HG02642 (cell line): Measurements from ENCODE around the gene ADAM33.

Experiments
- ATAC-seq: cut with Tn5 transposase; IDR thresholded peaks from one replicate; pipeline ENCODE4 v1.9.1; 2021; ENCODE audit warnings: mild to moderate bottlenecking; ENCODE audit not compliant: unreplicated experiment, poor library complexity

The ADAM33 gene

GRCh38 chr20:3651204-3651962, 30.4 kb downstream of the ADAM33 start:
- ATAC-seq: no peak

DNA sequence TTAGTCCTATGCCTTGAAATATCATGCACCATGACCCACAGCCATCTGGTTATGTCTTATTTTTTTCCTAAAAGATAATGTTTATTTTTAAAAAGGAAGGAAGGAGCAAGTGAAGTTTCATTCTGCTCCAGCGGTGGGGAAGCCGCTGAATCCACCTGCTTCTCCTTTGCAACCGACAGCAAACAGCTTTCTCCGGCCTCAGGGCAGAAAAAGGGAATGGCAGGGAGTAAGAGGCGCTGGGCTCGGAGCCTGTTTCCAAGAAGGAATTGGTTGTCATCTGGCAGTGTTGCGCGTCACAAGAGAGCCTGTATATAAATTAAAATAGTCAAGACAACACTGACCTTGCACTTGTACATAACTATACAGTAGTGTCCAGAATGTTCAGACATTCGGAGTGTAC, 32.9 kb downstream of the ADAM33 start:
- ATAC-seq: no peak

GRCh38 chr20:3647473-3647872, 34.3 kb downstream of the ADAM33 start:
- no peak for ATAC-seq

- ATAC-seq: no peak
Observed at GRCh38 chr20:3646651-3647050, 35.2 kb downstream of the ADAM33 start.

GRCh38 chr20:3646067-3646440, 35.8 kb downstream of the ADAM33 start:
- ATAC-seq: no peak

DNA sequence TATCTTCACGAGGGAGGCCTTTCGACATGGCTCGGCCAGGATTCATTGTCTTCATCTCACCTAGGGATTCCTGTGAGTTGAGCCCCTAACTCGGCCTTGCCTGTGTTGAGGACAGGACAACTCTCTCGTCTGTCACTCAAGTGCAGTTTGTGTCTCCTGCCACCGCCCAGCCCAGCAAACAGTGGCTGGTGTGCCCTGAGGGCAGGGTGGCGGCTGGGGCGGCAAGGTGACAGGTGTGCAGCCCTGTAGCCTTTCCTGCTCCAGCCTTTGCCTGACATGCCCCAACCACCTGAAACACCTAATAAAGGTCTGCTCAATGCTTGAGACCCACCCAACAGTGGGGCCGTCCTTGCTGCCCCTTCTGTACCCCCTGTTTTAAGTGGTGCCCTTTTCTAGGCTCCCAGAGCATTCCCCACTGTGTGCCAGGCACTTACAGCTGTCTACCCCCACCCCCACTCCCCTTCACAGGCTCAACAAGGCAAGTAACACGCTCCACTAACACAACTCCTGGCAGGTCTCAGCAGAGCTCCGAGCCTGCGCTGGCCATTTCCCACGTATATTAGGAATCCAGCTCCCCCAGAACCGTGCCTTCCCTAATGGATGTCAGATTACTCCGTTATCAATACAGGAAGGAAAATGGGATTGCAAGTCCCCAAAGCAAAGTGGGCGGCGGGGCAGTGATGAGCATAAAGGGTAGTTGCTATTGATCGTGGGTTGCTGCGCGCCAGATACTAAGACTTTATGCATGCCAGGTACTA, 36.3 kb downstream of the ADAM33 start:
- no peak for ATAC-seq

- no peak for ATAC-seq
Observed at GRCh38 chr20:3640259-3640658, 41.6 kb downstream of the ADAM33 start.

GRCh38 chr20:3635346-3635745, 46.5 kb downstream of the ADAM33 start:
- ATAC-seq: no peak

DNA sequence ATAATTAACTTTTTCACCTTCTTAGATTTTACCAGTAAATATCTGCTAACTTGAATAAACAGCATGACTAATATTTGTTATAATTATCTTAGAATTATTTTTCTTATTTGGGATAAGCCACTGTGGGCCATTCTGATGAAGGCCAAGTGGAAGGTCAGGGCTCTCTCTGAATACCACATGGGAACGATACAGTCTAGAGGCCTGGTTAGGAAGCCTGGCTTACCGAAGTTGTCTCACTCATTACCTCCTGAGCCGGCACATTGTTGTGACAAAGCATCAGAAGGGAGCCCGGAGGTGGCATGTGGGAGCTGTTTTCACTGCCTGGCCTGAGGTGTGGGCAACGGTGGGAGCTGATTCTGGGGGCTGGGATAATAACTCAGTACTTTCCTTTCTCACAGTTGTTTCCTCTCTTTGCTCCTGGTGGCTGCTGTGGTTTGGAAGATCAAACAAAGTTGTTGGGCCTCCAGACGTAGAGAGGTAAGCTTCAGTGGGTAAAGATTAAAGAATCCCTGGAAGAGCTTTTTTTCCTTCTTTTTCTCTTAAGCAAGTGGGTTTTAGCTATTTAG, 47.8 kb downstream of the ADAM33 start:
- ATAC-seq: no peak

GRCh38 chr20:3632311-3633004, 49.4 kb downstream of the ADAM33 start:
- no peak for ATAC-seq

DNA sequence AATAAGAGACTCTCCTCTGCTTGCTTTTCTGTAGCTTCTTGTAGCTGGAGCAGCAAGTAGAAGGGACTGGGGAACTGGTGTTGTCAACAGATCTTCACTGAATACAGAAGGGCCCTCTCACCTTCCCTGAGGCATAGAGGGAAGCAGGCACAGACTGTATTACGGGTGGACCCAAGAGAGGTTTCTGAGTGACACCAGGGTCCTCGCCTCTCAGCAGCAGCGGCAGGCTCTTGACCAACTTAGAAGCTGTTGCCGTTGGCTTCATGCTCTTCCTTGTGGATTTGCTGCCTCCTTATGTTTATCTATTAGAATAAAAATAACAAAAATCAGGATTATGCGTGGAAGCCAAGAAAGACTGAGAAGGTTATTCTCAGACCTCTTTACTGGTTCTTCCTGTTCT, 50.3 kb downstream of the ADAM33 start:
- no peak for ATAC-seq

- no peak for ATAC-seq
Observed at GRCh38 chr20:3630429-3630828, 51.4 kb downstream of the ADAM33 start.

GRCh38 chr20:3629893-3630292, 51.9 kb downstream of the ADAM33 start:
- ATAC-seq: no peak

DNA sequence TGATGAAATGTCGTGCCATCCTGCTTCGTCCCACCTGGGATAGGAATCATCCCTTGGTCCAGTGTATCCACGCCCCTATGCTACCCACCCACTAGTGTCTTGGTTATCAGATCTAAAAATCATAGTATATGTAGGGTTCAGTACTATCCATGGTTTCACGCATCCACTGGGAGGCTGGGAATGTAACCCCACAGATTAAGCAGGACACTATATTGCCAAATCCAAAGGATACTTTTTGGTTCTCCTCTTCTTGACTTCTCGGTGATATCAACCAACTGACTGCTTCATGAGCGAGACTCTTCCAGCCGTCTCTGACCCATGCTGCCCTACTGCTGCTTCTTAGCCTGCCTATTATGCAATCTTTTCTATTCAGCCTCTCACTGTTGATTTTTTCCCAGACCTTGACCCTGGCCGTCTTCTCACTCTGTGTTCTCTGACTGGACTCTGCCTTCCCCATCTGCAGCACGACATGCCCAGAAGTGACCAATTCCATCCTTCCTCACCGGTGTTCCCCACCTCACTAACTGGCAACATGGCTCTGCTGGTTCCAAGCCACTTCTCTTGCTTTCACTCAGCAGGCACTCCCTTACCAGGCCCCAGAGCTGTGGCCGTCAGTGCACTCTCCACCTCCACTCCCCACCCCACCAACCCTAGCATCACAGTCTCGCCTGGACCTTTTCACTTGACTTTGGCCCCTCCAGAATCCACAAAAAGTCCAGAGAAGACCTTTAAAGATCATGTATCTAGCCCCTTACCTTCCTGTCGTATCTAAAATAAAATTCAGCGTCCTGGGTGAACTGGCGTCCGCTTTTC, 53.1 kb downstream of the ADAM33 start:
- no peak for ATAC-seq

- no peak for ATAC-seq
Observed at GRCh38 chr20:3627476-3627875, 54.3 kb downstream of the ADAM33 start.

GRCh38 chr20:3622406-3622805, 59.4 kb downstream of the ADAM33 start:
- no peak for ATAC-seq

- no peak for ATAC-seq
Observed at GRCh38 chr20:3621111-3621510, 60.7 kb downstream of the ADAM33 start.
